H1 (cell line): ENCODE measurements around the gene WDR44. TPM values are rescaled to one million over a fixed set of nuclear protein-coding genes. Genes with fewer than 3 reads are reported as not detected.

Source experiments
- CTCF ChIA-PET: fragments of 300-600 bp; sonication (Branson Sonifier 250); formaldehyde crosslinking; loops from one replicate; lab custom pipeline; 2021; ENCODE audit not compliant: partially characterized antibody; lab: Charles Lee
- POLR2A ChIA-PET: fragments of 300-600 bp; sonication (Branson Sonifier 250); formaldehyde crosslinking; loops from one replicate; lab custom pipeline; 2021; ENCODE audit warnings: inconsistent platforms; ENCODE audit not compliant: partially characterized antibody; lab: Charles Lee
- DNase-seq, 2 experiments: peaks; one replicate each; pipeline versions ENCODE4 v3.0.0 to v3.0.0-alpha.2; 2010 to 2022; ENCODE audit warnings: low spot score in 2 of 2, low read depth in 1 of 2, mixed read lengths in 1 of 2
- FAIRE-seq: peaks from 2 replicates; lab custom pipeline; 2011; peaks lifted over from hg19 to GRCh38; lab: Jason Lieb, UNC
- H2AFZ ChIP-seq: 2 replicates; pipeline ENCODE4 v1.8.1; 2012; ENCODE audit warnings: low read length, inconsistent platforms
- H2AK5ac ChIP-seq: 2 replicates; pipeline ENCODE4 v1.6.1; 2013; ENCODE audit warnings: low read depth, low read length
- H2BK120ac ChIP-seq: replicated peaks from 2 replicates; pipeline ENCODE3; 2013; ENCODE audit warnings: low read depth, low read length, inconsistent platforms
- H2BK12ac ChIP-seq: 2 replicates; pipeline ENCODE4 v1.6.1; 2013; ENCODE audit warnings: low read depth, low read length
- H2BK15ac ChIP-seq: 2 replicates; pipeline ENCODE4 v1.6.1; 2013; ENCODE audit warnings: low read length
- H2BK20ac ChIP-seq: 2 replicates; pipeline ENCODE4 v1.6.1; 2013; ENCODE audit warnings: low read length
- H2BK5ac ChIP-seq: 2 replicates; pipeline ENCODE4 v1.6.1; 2013; ENCODE audit warnings: low read depth, low read length
- H3K14ac ChIP-seq: 2 replicates; pipeline ENCODE4 v1.6.1; 2013; ENCODE audit warnings: inconsistent platforms; ENCODE audit not compliant: insufficient read length
- H3K18ac ChIP-seq: 2 replicates; pipeline ENCODE4 v1.6.1; 2013; ENCODE audit warnings: low read length; ENCODE audit errors: extremely low read depth
- H3K23ac ChIP-seq: 2 replicates; pipeline ENCODE4 v1.6.1; 2013; ENCODE audit warnings: inconsistent platforms; ENCODE audit not compliant: insufficient read length
- H3K23me2 ChIP-seq: 2 replicates; pipeline ENCODE4 v1.6.1; 2013; ENCODE audit warnings: low read depth, low read length
- H3K27ac ChIP-seq: 2 replicates; pipeline ENCODE4 v1.6.1; 2011; ENCODE audit warnings: low read depth, low read length, inconsistent platforms
- H3K27me3 ChIP-seq, 4 experiments: replicated peaks in 1 of 4; 1 replicate in 1 of 4; 2 replicates in 3 of 4; pipeline versions ENCODE4 v1.6.1 to v1.8.1; 2011 to 2013; ENCODE audit warnings: low read length in 3 of 4, mild to moderate bottlenecking in 3 of 4, inconsistent platforms in 2 of 4, mixed read lengths in 2 of 4, moderate library complexity in 1 of 4; ENCODE audit not compliant: control insufficient read depth in 3 of 4, insufficient read depth in 3 of 4; ENCODE audit errors: extremely low read depth in 1 of 4
- H3K36me3 ChIP-seq, 4 experiments: 2 replicates each; pipeline versions ENCODE4 v1.6.1 to v1.8.1; 2011 to 2013; ENCODE audit warnings: mild to moderate bottlenecking in 4 of 4, low read length in 3 of 4, moderate library complexity in 2 of 4, control low read depth in 1 of 4, inconsistent platforms in 1 of 4; ENCODE audit not compliant: insufficient read depth in 4 of 4, control insufficient read depth in 2 of 4
- H3K4ac ChIP-seq: replicated peaks from 2 replicates; pipeline ENCODE3; 2013; ENCODE audit warnings: low read length, low read depth, mixed read lengths, inconsistent platforms; ENCODE audit not compliant: insufficient read length
- H3K4me1 ChIP-seq, 4 experiments: replicated peaks in 1 of 4; 1 replicate in 1 of 4; 2 replicates in 3 of 4; pipeline versions ENCODE4 v1.6.1 to v1.8.1; 2011 to 2013; ENCODE audit warnings: low read length in 3 of 4, inconsistent platforms in 2 of 4, mixed read lengths in 1 of 4; ENCODE audit not compliant: insufficient read depth in 4 of 4, control insufficient read depth in 3 of 4
- H3K4me2 ChIP-seq, 2 experiments: 2 replicates each; pipeline versions ENCODE4 v1.6.1 to v1.8.1; 2011 to 2013; ENCODE audit warnings: low read depth in 2 of 2, low read length in 2 of 2, control low read depth in 1 of 2, inconsistent platforms in 1 of 2, mild to moderate bottlenecking in 1 of 2; ENCODE audit not compliant: insufficient read depth in 1 of 2
- H3K4me3 ChIP-seq, 4 experiments: fragments of 200-600, 300-600 bp in 1 of 4; sonication (generic), shearing (Covaris generic), sonication (Bioruptor Twin) in 1 of 4; 2 replicates each; pipeline versions ENCODE4 v1.5.1 to v1.8.1; 2011 to 2016; ENCODE audit warnings: low read length in 4 of 4, low read depth in 3 of 4, control low read depth in 2 of 4, inconsistent platforms in 2 of 4, mild to moderate bottlenecking in 2 of 4, mixed read lengths in 1 of 4, moderate library complexity in 1 of 4; ENCODE audit not compliant: insufficient read depth in 2 of 4; ENCODE audit errors: extremely low read depth in 1 of 4
- H3K56ac ChIP-seq: replicated peaks from 2 replicates; pipeline ENCODE3; 2013; ENCODE audit warnings: low read depth, mild to moderate bottlenecking, mixed read lengths, low read length, inconsistent platforms; ENCODE audit not compliant: insufficient read length
- H3K79me1 ChIP-seq: 2 replicates; pipeline ENCODE4 v1.6.1; 2013; ENCODE audit warnings: low read depth, low read length, control low read depth
- H3K79me2 ChIP-seq, 2 experiments: 2 replicates each; pipeline versions ENCODE4 v1.6.1 to v1.8.1; 2012 to 2013; ENCODE audit warnings: low read length in 2 of 2, mild to moderate bottlenecking in 2 of 2, inconsistent platforms in 1 of 2; ENCODE audit not compliant: insufficient read depth in 2 of 2, control insufficient read depth in 1 of 2
- H3K9ac ChIP-seq, 4 experiments: replicated peaks in 1 of 4; 1 replicate in 1 of 4; 2 replicates in 3 of 4; pipeline versions ENCODE4 v1.6.1 to v1.8.1; 2011 to 2013; ENCODE audit warnings: low read depth in 3 of 4, low read length in 3 of 4, control low read depth in 2 of 4, mild to moderate bottlenecking in 2 of 4, moderate library complexity in 2 of 4, inconsistent platforms in 1 of 4; ENCODE audit errors: extremely low read depth in 1 of 4
- H3K9me3 ChIP-seq, 2 experiments: 2 replicates each; pipeline versions ENCODE4 v1.6.1 to v1.8.1; 2012 to 2013; ENCODE audit warnings: mild to moderate bottlenecking in 2 of 2, moderate library complexity in 2 of 2, control low read depth in 1 of 2, inconsistent platforms in 1 of 2, low read depth in 1 of 2, low read length in 1 of 2, mixed read lengths in 1 of 2; ENCODE audit not compliant: insufficient read depth in 2 of 2
- H4K20me1 ChIP-seq, 2 experiments: replicated peaks in 1 of 2; 2 replicates each; pipeline versions ENCODE3 to v1.8.1; 2011 to 2013; ENCODE audit warnings: inconsistent platforms in 2 of 2, low read length in 2 of 2, mild to moderate bottlenecking in 1 of 2; ENCODE audit not compliant: insufficient read depth in 2 of 2, control insufficient read depth in 1 of 2
- H4K5ac ChIP-seq: 2 replicates; pipeline ENCODE4 v1.6.1; 2013; ENCODE audit warnings: low read length, low read depth, mixed read lengths, inconsistent platforms; ENCODE audit not compliant: insufficient read length
- H4K8ac ChIP-seq: 2 replicates; pipeline ENCODE4 v1.8.0; 2013; ENCODE audit warnings: mild to moderate bottlenecking, moderate library complexity, low read length, inconsistent platforms; ENCODE audit not compliant: insufficient read depth; ENCODE audit errors: extremely low read depth
- H4K91ac ChIP-seq: replicated peaks from 2 replicates; pipeline ENCODE3; 2013; ENCODE audit warnings: low read length, mixed read lengths, inconsistent platforms; ENCODE audit not compliant: insufficient read length
- CBX8 ChIP-seq: fragments of 300-800, 300-1000 bp; sonication (generic); IDR thresholded peaks from 2 replicates; pipeline ENCODE4 v1.7.1; 2016; ENCODE audit warnings: low read depth, low read length, borderline replicate concordance
- CEBPB ChIP-seq: IDR thresholded peaks from 2 replicates; pipeline ENCODE4 v1.6.1; 2012; ENCODE audit warnings: low read depth, low read length
- CHD2 ChIP-seq: IDR thresholded peaks from 2 replicates; pipeline ENCODE4 v1.6.1; 2012; ENCODE audit warnings: low read length, improper control_type of control experiment
- CREB1 ChIP-seq: IDR thresholded peaks from 2 replicates; pipeline ENCODE4 v1.6.1; 2012; ENCODE audit warnings: inconsistent platforms
- KDM4A ChIP-seq: IDR thresholded peaks from one replicate; pipeline ENCODE4 v1.7.1; 2012; ENCODE audit warnings: low read depth, mild to moderate bottlenecking, moderate library complexity, low read length, inconsistent platforms; ENCODE audit not compliant: severe bottlenecking
- KDM5A ChIP-seq: fragments of 200-600 bp; IDR thresholded peaks from 2 replicates; pipeline ENCODE4 v1.7.1; 2012; ENCODE audit warnings: mild to moderate bottlenecking, low read length, inconsistent platforms, mixed read lengths
- MAFK ChIP-seq: IDR thresholded peaks from 2 replicates; pipeline ENCODE4 v1.6.1; 2012; ENCODE audit warnings: low read depth, mild to moderate bottlenecking, improper control_type of control experiment, low read length
- SIRT6 ChIP-seq: IDR thresholded peaks from one replicate; pipeline ENCODE4 v1.7.1; 2012; ENCODE audit warnings: low read length, inconsistent platforms
- WGBS, 2 experiments: shearing (Covaris generic) in 1 of 2; methylation state at CpG; one replicate each; pipeline versions ENCODE4 v1.1.6 to v1.1.7; 2013 to 2015; ENCODE audit warnings: low lambda C conversion rate in 2 of 2, mixed read lengths in 2 of 2, inconsistent platforms in 1 of 2, low coverage in 1 of 2, missing lambda C conversion rate in 1 of 2; ENCODE audit not compliant: insufficient replicate concordance in 2 of 2, insufficient coverage in 1 of 2, insufficient read length in 1 of 2; ENCODE audit errors: extremely low coverage in 1 of 2, missing lambda C conversion rate in 1 of 2; 5-methylcytosine and 5-hydroxymethylcytosine counted together
- polyA plus RNA-seq, 7 experiments: library from polyadenylated mRNA; depleted of rRNA in 3 of 7; stranded (reverse) in 5 of 7; unstranded in 2 of 7; fragments of >200 nt in 5 of 7; fragments of 200-250 nt in 2 of 7; gene quantifications; 1 replicate in 5 of 7; 2 replicates in 1 of 7; 4 replicates in 1 of 7; pipeline versions ENCODE4 v1.2.1 to v1.2.3, GENCODE V29; 2011 to 2013; ENCODE audit warnings: missing spikeins in 2 of 7, mixed read lengths in 2 of 7
- total RNA-seq: library from RNA; stranded (reverse); fragmentation: NEBNext Ultra II Directional; extraction: Animal tissue kit (Norgen Biotek cat#: 25700); gene quantifications from 2 replicates; pipeline ENCODE4 v1.2.1, GENCODE V29; 2021

Gene WDR44
- total and polyA plus RNA-seq, 2 of the 8 experiments (the other 6 are each of a cell fraction or from before 2014, with no cell fraction given) = 5.1 to 17.2 TPM

GRCh38 chrX:118315529-118315928, 30.4 kb upstream of the WDR44 start:
- FAIRE-seq (no peak), DNase-seq (no peak)
- ChIA-PET POLR2A (no interaction called here), CTCF (no interaction called here)
- no peak overlapping the region for H2BK5ac ChIP-seq
- H2BK20ac ChIP-seq = no peak overlapping the region
- H4K20me1 ChIP-seq = no peaks in the 10 kb centered on the region
- no peak overlapping the region for H3K18ac ChIP-seq
- H3K14ac ChIP-seq = no peak overlapping the region
- no peak overlapping the region for H2BK120ac ChIP-seq
- no peak overlapping the region for H3K23ac ChIP-seq
- no peaks in the 10 kb centered on the region for H3K79me1 ChIP-seq
- no peak overlapping the region for H3K4me3 ChIP-seq
- no peak overlapping the region for H4K91ac ChIP-seq
- H3K4me2 ChIP-seq = no peak overlapping the region
- 85% methylated on average over 2 of the region's 2 CpGs; no CpG with 5 or more reads in 1 of the 2 experiments for WGBS, 2 experiments
- no peaks in the 10 kb centered on the region for H3K23me2 ChIP-seq
- no peaks in the 10 kb centered on the region for H3K79me2 ChIP-seq
- no peak overlapping the region for H2BK15ac ChIP-seq
- H2BK12ac ChIP-seq = no peak overlapping the region
- no peak overlapping the region for H3K9ac ChIP-seq
- TF ChIP-seq CHD2 = no peak
- no peak for TF ChIP-seq MAFK
- no peak for TF ChIP-seq CBX8
- no peak for TF ChIP-seq CEBPB
- no peak for TF ChIP-seq KDM4A
- TF ChIP-seq KDM5A = no peak
- TF ChIP-seq CREB1 = no peak
- no peak for TF ChIP-seq SIRT6
- H3K4ac ChIP-seq = no peak overlapping the region
- H4K8ac ChIP-seq = no peak overlapping the region
- H3K9me3 ChIP-seq = no peaks in the 10 kb centered on the region
- no peaks in the 10 kb centered on the region for H3K36me3 ChIP-seq
- H2AK5ac ChIP-seq = no peak overlapping the region
- H4K5ac ChIP-seq = no peak overlapping the region
- no peak overlapping the region for H2AFZ ChIP-seq
- no peaks in the 10 kb centered on the region for H3K27me3 ChIP-seq
- H3K56ac ChIP-seq = no peak overlapping the region
- no peak overlapping the region for H3K27ac ChIP-seq
- H3K4me1 ChIP-seq = no peaks in the 10 kb centered on the region
